ENCODE results near the gene ELP2.
A peak's percentile ranks its signal among the peaks of the same experiment; 100 is the strongest.

Gene ELP2

GRCh38 chr18:36094431-36094830 is 35.3 kb upstream of the ELP2 start:
- TF ChIP-seq, protein P1, sequence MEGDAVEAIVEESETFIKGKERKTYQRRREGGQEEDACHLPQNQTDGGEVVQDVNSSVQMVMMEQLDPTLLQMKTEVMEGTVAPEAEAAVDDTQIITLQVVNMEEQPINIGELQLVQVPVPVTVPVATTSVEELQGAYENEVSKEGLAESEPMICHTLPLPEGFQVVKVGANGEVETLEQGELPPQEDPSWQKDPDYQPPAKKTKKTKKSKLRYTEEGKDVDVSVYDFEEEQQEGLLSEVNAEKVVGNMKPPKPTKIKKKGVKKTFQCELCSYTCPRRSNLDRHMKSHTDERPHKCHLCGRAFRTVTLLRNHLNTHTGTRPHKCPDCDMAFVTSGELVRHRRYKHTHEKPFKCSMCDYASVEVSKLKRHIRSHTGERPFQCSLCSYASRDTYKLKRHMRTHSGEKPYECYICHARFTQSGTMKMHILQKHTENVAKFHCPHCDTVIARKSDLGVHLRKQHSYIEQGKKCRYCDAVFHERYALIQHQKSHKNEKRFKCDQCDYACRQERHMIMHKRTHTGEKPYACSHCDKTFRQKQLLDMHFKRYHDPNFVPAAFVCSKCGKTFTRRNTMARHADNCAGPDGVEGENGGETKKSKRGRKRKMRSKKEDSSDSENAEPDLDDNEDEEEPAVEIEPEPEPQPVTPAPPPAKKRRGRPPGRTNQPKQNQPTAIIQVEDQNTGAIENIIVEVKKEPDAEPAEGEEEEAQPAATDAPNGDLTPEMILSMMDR (conservative IDR thresholded peaks at IDR 0.05; ENCODE audit: low read depth, low read length) = no peak
- H3K4me3 ChIP-seq (ENCODE audit: low read length) = no peak overlapping the region
- DNase-seq (ENCODE audit: low read depth) = no peak

- TF ChIP-seq, protein P1 (conservative IDR thresholded peaks at IDR 0.05; ENCODE audit: low read depth, low read length) = peak; percentile 45
- peak; percentile 29 for DNase-seq (ENCODE audit: low read depth)
These were observed 33.7 kb upstream of the ELP2 start for GRCh38 chr18:36095936-36096519.

DNA sequence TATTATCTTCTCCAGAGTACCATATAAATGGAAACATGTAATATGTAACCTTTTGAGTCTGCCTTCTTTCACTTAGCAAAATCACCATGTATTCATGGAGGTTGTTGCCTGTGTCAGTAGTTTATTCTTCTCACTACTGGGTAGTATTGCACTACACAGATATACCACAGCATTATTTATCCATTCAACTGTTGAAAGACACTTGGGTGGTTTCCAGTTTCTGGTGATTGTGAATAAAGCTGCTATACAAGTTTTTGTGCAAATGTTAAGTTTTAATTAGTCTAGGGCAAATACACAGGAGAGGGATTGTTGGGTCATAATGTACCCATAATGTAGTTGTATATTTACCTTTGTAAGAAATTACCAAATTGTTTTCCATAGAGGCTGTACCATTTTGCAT is 32.7 kb upstream of the ELP2 start:
- DNase-seq (ENCODE audit: low read depth) = no peak
- TF ChIP-seq, protein P1 (conservative IDR thresholded peaks at IDR 0.05; ENCODE audit: low read depth, low read length) = no peak
- no peak overlapping the region for H3K4me3 ChIP-seq (ENCODE audit: low read length)

More at GRCh38 chr18:36095936-36096519, 33.7 kb upstream of the ELP2 start:
- no peak overlapping the region for H3K4me3 ChIP-seq (ENCODE audit: low read length)

DNA sequence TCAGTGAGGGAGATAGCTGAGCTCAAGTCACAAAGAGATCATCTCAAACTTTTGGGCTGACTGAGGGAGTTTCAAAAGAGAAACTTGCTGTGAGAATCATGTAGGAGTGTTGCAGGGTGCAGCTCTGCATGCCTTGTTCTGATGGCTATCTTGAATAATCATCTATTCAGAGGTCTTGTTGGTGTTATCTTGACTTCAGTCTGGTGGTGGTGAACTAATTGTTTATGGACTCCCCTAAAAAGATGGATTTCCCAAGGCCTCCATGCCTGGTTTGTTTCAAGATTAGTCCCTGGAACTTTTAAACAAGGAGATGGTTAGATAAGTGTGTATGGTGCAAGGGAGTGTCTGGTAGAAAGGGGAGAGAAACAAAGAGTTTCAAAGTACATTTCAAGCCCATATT is 30.4 kb upstream of the ELP2 start:
- H3K4me3 ChIP-seq (ENCODE audit: low read length) = no peak overlapping the region
- no peak for DNase-seq (ENCODE audit: low read depth)
- TF ChIP-seq, protein P1 (conservative IDR thresholded peaks at IDR 0.05; ENCODE audit: low read depth, low read length) = no peak

GRCh38 chr18:36101943-36102342 is 27.8 kb upstream of the ELP2 start:
- TF ChIP-seq, protein P1 (conservative IDR thresholded peaks at IDR 0.05; ENCODE audit: low read depth, low read length) = no peak
- no peak overlapping the region for H3K4me3 ChIP-seq (ENCODE audit: low read length)
- DNase-seq (ENCODE audit: low read depth) = no peak

GRCh38 chr18:36104749-36105148 is 24.9 kb upstream of the ELP2 start:
- DNase-seq (ENCODE audit: low read depth) = no peak
- H3K4me3 ChIP-seq (ENCODE audit: low read length) = no peak overlapping the region
- TF ChIP-seq, protein P1 (conservative IDR thresholded peaks at IDR 0.05; ENCODE audit: low read depth, low read length) = no peak

GRCh38 chr18:36107477-36107876 is 22.2 kb upstream of the ELP2 start:
- no peak overlapping the region for H3K4me3 ChIP-seq (ENCODE audit: low read length)
- TF ChIP-seq, protein P1 (conservative IDR thresholded peaks at IDR 0.05; ENCODE audit: low read depth, low read length) = no peak
- DNase-seq (ENCODE audit: low read depth) = no peak

All from retinal pigment epithelial cell (primary cell).